PFSK-1 (cell line): ENCODE results near the gene DAW1.

Source experiments
- FOXP2 ChIP-seq: optimal IDR thresholded peaks from 2 replicates; pipeline ENCODE3; 2011; ENCODE audit warnings: borderline replicate concordance, control low read depth, inconsistent platforms; ENCODE audit not compliant: insufficient read depth; ENCODE audit errors: extremely low read length, extremely low read depth
- POLR2AphosphoS5 ChIP-seq: IDR thresholded peaks from 2 replicates; pipeline ENCODE4 v1.6.1; 2012; ENCODE audit warnings: low read depth, mild to moderate bottlenecking, control low read depth, low read length, moderate library complexity
- SIN3A ChIP-seq: IDR thresholded peaks from 2 replicates; pipeline ENCODE4 v1.6.1; 2012; ENCODE audit warnings: mild to moderate bottlenecking, low read length, moderate library complexity, borderline replicate concordance; ENCODE audit not compliant: insufficient read depth
- TAF1 ChIP-seq: IDR thresholded peaks from 2 replicates; pipeline ENCODE4 v1.6.1; 2012; ENCODE audit warnings: low read length, control low read depth, borderline replicate concordance; ENCODE audit not compliant: insufficient read depth
- TF ChIP-seq, protein P1 (sequence below), 2 experiments: IDR thresholded peaks; 2 replicates each; pipeline versions ENCODE4 v1.6.1 to v1.8.0; 2011 to 2012; ENCODE audit warnings: low read depth in 2 of 2, low read length in 2 of 2, control low read depth in 1 of 2, inconsistent platforms in 1 of 2, mild to moderate bottlenecking in 1 of 2, moderate library complexity in 1 of 2; ENCODE audit not compliant: insufficient read depth in 1 of 2

DAW1 gene

DNA sequence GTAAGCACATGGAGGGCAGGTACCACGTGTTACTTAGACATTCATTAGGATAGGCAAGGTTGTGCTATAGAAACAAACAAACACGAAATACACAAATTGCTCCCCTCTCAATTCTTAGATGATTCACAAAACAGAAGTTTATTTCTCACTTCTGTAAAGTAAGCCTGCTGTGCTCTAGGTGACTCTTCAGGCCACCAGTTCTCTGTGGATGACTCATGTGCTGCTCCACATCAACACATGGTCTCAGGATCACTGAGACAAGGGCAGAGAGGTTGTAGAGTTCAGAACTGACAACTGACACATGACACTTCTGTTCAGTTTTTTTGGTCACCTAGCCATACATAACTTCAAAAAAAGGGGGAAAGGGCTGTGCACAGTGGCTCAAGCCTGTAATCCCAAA, 70.6 kb downstream of the DAW1 start:
- TF ChIP-seq POLR2AphosphoS5 (no peak), SIN3A (no peak), TAF1 (no peak), FOXP2 (no peak)
- TF ChIP-seq, protein P1, sequence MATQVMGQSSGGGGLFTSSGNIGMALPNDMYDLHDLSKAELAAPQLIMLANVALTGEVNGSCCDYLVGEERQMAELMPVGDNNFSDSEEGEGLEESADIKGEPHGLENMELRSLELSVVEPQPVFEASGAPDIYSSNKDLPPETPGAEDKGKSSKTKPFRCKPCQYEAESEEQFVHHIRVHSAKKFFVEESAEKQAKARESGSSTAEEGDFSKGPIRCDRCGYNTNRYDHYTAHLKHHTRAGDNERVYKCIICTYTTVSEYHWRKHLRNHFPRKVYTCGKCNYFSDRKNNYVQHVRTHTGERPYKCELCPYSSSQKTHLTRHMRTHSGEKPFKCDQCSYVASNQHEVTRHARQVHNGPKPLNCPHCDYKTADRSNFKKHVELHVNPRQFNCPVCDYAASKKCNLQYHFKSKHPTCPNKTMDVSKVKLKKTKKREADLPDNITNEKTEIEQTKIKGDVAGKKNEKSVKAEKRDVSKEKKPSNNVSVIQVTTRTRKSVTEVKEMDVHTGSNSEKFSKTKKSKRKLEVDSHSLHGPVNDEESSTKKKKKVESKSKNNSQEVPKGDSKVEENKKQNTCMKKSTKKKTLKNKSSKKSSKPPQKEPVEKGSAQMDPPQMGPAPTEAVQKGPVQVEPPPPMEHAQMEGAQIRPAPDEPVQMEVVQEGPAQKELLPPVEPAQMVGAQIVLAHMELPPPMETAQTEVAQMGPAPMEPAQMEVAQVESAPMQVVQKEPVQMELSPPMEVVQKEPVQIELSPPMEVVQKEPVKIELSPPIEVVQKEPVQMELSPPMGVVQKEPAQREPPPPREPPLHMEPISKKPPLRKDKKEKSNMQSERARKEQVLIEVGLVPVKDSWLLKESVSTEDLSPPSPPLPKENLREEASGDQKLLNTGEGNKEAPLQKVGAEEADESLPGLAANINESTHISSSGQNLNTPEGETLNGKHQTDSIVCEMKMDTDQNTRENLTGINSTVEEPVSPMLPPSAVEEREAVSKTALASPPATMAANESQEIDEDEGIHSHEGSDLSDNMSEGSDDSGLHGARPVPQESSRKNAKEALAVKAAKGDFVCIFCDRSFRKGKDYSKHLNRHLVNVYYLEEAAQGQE (IDR thresholded peaks at IDR 0.05; ENCODE audit: insufficient read depth in 1 of 2, low read depth in 2 of 2, low read length in 2 of 2), result no peak

DNA sequence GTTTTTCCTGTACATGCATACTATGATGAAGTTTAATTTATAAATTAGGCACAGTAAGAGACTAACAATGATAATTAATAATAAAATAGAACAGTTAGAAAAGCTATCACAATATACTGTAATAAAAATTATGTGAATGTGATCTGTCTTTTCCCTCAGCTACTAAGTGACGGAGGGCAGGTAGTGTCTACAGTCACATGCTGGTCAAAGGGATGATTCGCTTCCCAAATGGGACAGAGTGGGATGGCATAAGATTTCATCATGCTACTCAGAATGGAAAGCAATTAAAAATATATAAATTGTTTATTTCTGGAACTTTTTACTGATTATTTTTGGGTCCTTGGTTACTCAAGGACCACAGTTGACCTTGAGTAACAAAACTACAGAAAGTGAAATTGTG, 71.5 kb downstream of the DAW1 start:
- TF ChIP-seq FOXP2, result no peak
- TF ChIP-seq POLR2AphosphoS5, result no peak

DNA sequence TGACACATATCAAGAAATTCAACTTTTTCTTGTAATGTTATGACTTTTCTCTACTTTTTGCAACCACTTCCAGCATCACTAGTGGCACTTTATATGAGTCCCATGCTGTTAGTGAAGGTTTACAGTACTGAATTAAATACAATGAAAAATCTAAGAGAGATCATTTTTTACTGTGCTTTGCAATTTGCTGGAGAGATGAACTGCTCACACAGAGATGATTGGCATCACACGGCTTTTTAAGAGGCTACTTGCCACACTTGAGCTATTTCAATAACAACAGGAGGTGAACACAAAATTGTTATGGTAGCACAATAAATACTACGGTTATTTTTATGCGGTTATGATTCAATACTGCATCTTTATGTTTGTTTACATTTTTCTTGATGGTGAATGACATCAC, 88.9 kb downstream of the DAW1 start:
- no peak for TF ChIP-seq POLR2AphosphoS5
- TF ChIP-seq, protein P1 (IDR thresholded peaks at IDR 0.05; ENCODE audit: insufficient read depth in 1 of 2, low read depth in 2 of 2, low read length in 2 of 2), result no peak

DNA sequence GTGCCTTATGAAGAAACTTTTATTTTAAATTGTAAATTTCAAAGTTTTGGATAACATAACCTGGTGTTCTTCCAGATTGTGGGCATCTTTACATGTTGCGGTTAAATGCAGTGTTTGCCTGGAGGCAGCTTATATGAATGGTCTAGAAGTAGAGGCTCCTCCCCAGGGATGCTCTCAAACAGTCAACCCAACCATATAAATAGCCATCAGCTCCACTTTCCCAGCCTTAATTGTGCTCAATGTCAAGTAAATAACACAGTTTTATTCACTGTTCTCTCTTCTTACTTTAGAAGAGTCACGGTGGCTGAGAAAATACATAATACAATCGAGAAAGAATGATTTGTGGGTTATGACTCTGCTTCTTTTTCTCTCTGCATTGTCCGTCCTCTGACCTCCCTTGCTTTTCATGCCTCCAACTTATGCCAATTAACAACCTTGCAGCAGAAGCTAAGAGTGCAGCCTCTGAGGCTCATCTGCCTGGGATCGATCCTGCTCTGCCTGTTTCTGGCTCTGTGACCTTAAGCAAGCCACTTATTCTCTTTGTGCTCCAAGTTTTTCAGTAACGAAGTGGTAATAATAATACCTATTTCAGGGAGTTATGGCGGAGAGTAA, 100.3 kb downstream of the DAW1 start:
- TF ChIP-seq POLR2AphosphoS5, result no peak
- no peak for TF ChIP-seq TAF1
- TF ChIP-seq SIN3A, result no peak
- TF ChIP-seq, protein P1 (IDR thresholded peaks at IDR 0.05; ENCODE audit: insufficient read depth in 1 of 2, low read depth in 2 of 2, low read length in 2 of 2), result no peak
- no peak for TF ChIP-seq FOXP2

DNA sequence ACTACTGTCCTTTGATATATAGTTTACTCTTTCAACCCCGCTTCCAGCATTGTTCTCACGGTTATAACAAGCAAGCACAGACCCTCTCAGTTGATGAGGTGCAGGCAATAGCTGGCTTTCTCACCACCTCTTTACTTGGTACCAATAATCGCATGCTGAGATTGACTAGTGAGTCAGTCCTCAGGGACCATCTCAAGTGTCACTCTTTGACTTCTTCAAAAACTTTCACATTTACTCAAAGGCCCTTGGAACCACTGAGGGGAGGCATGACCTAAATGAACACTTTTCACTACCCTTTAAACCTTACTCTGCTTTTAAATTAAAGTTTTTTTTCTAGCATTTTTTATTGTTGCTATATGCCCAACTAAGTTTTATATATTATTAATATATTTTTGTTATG, 101.8 kb downstream of the DAW1 start:
- TF ChIP-seq, protein P1 (IDR thresholded peaks at IDR 0.05; ENCODE audit: insufficient read depth in 1 of 2, low read depth in 2 of 2, low read length in 2 of 2), result no peak
- TF ChIP-seq TAF1 (no peak), FOXP2 (no peak), POLR2AphosphoS5 (no peak), SIN3A (no peak)
